Measurements from ENCODE around the gene CHCT1. TPM values are rescaled to one million over a fixed set of nuclear protein-coding genes. Genes with fewer than 3 reads are reported as not detected.
"Not testable (repeated sequence)": the region's sequence is repeated elsewhere in the genome, so short reads cannot be mapped to it uniquely, and the experiment has no call there.

Gene CHCT1
- not detected for total RNA-seq (ENCODE audit: insufficient read depth, low replicate concordance)

DNA sequence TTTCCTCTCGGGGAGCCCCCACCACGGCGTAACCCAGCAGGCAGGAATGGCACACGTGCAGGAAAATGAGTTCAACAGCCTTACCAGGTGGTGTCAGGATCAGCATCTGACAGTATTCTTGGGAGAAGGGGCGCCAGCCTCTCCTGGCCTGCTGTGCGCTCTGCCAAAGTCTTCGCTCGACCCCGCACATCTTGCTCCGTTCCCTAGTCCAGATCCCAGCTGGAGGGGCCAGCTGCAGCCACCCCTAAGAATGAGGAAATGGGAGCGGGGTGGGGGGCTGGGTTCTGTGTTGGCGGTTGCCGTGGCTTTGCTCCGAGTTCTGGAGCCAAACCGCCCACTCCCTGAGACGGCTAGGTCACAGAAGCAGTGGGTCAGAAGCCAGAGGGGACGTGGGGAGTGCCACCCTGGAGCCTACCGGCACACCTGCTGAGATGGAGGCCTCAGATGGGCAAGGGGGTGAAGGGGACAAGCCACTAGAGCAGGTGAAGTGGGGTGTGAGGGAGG lies at the start of gene CHCT1:
Gene CHCT1 (plus strand): TSS at position 328 of the 504 bp plus-strand sequence. CDS start 104 bp downstream, at position 432.
- DNase-seq (ENCODE audit: low spot score), result no peak

DNA sequence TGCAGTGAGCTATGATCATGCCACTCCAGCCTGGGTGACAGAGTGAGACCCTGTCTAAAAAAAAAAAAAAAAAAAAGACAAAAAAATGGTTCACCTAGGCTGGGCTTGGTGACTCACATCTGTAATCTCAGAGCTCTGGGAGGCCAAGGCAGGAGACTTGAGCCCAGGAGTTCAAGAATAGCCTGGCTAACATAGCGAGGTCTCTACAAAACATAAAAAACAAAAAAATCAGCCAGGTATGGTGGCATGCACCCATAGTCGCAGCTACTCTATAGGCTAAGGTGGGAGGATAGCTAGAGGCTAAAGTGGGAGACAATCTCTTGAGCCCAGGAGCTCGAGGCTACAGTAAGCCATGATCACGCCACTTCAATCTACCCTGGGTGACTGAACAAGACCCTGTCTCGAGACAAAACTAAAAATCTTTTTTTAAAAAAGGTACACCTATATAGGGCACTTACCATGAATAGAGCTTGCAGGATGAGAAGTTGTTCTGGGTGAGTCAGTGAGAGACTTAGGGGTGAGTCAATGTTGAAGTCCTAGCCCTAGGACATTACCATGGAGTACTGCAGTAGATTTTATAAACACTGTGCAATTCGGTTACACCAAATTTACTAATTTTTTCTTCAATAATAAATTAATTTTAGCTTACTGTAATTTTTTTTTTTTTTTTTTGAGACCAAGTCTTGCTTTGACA lies 49.4 kb upstream of the CHCT1 start:
- DNase-seq (ENCODE audit: low spot score), result no peak

DNA sequence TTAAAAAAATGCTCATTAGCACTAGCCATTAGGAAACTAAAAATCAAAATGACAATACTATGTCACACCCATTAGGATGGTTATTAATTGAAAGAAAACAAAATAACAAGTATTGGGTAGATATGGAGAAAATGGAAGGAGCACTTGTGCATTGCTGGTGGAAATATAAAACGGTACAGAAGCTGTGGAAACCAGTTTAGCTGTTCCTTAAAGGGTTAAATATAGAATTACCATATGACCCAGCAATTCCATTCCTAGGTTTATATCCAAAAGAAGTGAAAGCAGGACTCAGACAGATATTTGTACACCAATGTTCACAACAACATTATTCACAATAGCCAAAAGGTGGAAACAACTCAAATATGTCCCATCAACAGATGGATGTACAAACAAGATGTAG lies 44.1 kb upstream of the CHCT1 start:
- not testable (repeated sequence) for DNase-seq (ENCODE audit: low spot score)

DNA sequence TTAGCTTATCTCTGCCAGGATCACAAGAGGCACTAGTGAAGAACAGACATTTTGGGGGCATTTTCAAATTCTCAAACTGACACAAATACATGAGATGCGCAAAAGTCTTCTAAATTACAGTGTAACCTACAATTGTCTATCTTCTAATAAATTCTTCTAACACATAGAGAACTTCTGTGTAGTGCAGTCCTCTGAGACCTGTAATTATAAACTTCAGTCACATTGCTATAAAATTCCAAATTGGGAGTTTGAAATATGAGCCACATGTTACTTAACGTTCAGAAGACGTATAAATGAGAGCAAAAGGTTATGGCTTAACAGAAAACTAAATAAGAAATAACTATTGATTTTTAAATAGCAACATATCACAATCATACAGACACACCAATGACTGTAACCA lies 42.8 kb upstream of the CHCT1 start:
- DNase-seq (ENCODE audit: low spot score), result not testable (repeated sequence)

DNA sequence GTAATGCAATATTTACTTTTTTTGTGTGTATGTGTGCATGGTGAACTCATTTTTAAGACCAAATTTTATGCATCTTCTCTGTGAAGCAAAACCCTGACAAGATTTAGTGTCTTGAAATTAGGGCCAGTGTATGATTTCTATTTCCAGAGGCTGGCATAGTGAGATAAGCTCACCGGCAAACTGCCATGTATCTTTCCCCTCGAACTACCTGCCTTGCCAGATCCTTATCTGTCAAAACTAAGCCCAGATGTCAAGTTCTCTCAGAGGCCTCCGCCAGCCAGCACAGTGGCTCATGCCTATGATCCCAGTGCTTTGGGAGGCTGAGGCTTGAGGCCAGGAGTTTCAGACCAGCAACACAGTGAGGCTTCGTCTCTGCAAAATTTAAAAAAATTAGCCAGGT lies 40.3 kb upstream of the CHCT1 start:
- no peak for DNase-seq (ENCODE audit: low spot score)

DNA sequence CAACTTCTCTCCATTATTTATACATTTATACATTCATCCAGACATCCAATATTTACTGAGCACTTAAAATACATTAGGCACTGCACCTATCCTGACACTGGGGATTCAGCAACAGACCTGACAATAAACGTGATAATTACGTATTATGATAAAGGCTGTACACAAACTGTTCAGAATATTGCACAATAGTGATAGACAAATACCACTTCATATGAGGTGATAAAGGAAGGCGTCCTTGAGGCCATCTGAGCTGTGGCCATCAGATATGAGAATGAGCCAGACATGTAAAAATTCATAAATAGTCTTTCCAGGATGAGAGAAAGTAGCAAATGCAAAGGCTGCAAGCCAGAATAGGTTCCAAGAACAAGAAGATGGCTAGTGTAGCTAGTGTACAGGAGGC lies 38.9 kb upstream of the CHCT1 start:
- DNase-seq (ENCODE audit: low spot score), result no peak

DNA sequence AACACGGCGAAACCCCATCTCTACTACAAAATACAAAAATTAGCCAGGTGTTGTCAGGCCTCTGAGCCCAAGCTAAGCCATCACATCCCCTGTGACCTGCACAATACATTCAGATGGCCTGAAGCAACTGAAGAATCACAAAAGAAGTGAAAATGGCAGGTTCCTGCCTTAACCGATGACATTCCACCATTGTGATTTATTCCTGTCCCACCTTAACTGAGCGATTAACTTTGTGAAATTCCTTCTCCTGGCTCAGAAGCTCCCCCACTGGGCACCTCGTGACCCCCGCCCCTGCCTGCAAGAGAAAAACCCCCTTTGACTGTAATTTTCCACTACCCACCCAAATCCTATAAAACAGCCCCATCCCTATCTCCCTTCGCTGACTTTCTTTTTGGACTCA lies 37.4 kb upstream of the CHCT1 start:
- not testable (repeated sequence) for DNase-seq (ENCODE audit: low spot score)

DNA sequence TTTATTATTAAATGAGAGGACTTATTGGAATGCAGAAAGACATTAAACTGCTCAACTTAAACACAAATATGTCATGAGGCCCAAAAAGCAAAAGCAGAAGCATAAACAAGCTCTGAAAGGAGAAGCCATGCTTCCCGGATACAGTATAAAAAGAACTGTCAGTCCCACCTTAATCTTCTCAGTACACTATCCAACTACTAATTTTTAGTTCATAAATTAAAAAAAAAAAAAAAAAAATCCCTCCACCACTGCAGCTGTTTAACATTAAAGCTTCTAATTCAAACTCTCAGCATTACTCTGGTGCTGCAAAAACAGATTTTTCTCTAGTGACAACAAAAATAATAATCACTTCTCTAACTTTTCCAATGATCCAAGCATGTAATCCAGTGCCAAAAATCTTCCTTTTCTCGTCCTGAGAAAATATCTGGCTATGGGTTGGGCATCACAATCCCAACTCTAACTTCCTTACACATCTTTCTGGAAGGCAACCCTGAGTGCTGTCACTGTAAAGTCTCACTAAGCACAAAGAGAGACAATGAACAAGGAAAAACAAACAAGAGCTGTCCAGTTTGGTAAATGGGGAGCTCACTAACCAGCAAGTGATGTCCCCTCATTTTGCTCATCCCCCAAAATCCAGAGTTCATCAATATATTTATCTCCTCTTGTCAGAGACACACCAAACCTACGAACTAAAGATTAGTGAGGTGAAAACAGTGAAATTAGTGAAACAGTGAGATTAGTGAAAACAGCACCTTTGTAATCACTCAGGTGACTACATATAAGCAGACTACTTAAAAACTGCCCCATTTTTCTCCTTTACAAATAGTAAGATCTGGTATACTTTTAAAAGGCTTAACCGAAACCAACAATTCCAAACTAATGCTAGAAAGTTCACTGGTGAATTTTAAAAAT lies 35.9 kb upstream of the CHCT1 start:
- no peak for DNase-seq (ENCODE audit: low spot score)

DNA sequence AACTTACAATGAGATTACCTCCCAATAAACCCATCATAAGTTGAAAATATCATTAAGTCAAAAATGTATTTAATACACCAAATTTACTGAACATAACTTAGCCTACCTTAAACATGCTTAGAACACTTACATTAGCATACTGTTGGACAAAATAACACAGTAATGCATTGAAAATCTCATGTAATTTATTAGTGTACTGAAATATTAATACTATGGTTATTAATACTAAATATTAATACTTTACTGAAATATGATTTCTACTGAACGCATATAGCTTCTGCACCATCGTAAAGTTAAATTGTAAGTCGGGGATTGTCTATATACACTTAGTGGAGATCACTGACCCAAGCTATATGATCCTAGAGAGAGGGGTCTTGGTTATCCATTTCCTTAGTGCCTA lies 34.6 kb upstream of the CHCT1 start:
- no peak for DNase-seq (ENCODE audit: low spot score)

DNA sequence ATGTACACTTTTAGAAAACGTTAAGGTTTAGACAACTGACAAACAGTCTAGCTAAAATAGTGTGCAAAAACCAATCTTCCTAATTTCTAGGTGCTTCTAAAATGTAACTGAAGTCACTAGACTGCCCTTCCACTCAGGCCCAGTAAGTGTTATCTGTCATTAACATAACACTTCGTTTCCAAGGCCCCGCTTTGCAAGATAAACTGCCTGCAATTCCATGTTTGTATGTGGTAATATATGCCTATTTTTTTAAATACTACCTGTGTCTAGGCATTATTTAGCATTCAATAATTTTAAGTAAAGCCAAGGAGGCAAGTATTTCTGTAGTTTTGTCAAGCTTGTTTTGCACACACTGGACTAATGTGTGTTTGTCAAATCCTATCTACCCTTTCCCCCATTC lies 33.5 kb upstream of the CHCT1 start:
- no peak for DNase-seq (ENCODE audit: low spot score)

DNA sequence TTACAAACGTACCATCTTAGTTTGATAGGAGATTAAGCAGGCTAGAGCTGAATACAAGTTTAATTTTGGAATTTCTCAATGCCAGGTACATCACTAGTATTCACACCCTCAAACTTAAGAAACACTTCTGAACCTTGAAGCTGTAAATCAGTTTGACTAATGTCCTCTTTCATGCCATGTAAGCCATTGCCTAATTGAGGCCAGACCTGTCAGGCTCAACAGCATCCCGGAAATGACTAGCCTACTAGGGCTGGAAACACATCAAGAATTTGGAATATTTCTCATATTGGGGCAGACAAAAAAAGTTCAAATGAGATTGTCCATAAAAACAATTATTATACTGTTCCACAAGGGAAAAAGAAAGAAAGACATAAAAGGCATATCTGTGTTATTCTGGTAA lies 32.1 kb upstream of the CHCT1 start:
- no peak for DNase-seq (ENCODE audit: low spot score)

DNA sequence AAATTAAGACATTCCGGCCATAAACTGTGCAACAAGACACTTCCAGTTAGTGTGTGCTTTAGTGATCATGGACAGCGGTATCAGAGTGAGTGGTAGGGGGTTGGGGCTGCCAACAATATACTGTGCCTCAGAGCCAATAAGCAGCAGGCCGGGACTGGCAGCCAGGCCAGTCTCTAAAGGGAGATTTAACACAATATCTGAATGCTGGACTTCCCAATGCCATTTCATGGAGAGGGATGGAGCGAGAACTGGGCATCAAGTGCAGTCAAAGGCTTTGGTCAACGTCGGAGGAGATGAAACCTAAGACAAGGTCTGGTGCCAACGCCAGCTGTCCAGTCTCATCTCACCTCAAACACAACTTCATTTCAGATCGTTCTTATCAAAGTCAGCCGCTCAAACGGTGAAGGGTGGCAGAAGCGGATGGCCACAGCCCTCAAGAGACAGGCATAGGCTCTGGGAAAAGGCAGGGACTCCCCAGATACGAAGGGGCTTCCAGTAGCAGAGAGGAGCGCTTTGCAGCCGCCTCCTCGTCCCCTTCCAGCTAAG lies 31.3 kb upstream of the CHCT1 start:
- DNase-seq (ENCODE audit: low spot score), result peak; percentile 43

DNA sequence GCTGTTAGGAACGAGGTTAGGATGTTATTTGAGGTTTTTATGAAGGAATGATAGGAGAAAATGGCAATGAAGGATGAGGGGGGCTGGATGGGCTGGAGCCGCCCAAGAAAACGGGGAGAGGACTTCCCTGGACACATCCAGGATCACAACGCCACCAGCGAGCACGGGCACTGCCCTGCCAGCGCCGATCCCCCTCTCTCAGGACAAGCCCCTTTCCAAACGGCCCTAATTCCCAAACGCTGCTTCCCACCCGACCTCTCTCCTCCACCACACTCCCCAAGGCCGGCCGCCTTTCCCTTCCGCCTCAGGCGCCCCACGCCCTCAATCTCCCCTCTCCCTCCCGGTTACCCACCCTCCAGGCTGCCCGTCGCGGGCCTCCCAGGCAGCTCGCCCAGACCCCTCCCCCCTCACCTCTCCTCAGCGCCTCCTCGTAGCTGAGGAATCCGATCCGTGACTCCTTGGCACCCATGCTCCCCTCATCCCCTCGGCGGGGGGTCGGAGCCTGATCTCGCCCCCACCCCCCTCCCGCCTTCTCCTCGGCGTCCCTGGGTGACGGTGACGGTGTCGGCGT lies 30.7 kb upstream of the CHCT1 start:
- DNase-seq (ENCODE audit: low spot score), result no peak

DNA sequence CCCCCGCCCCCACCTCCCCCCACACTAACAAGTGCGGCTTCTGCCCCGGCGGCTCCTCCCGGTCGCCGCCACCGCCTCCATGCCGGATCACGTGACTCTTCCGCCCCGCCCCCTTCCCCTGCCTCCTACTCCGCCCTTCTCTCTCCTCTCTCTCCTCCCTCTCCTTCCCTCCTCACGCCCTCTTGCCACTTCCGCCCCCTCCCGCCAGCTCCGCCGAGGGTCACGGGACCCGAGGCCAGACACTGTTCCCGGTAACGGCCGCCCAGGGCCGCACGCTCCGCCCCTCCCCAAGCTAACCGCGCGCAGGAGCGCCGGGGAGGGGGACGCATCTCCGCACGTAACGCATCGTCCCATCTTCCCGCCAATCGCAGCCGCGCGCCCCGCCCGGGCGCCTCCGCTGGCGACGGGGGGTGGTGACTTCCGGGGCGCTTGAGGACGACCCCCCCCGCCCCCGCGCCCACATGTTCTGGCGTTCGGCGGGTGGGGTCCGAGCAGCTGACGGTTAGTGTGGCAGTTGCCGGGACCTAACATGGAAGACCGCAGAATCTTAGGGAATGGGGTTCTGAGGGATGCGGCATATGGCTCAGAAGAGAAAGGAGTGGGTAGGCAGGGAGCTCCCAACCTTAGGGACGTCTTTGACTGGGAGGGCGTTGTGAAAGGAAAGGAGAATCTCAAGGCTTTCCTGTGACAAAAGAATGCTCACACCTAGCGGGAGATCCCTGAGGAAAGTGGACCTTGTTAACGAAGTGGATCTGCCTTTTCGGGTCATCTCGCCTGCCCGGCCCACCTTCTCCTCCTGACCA lies 30.0 kb upstream of the CHCT1 start, which contains the start of gene USP32:
Gene USP32 (minus strand): TSS at position 92 of the 803 bp plus-strand sequence. CDS start 194 bp downstream, outside the sequence.
- peak; percentile 99 for DNase-seq (ENCODE audit: low spot score)

DNA sequence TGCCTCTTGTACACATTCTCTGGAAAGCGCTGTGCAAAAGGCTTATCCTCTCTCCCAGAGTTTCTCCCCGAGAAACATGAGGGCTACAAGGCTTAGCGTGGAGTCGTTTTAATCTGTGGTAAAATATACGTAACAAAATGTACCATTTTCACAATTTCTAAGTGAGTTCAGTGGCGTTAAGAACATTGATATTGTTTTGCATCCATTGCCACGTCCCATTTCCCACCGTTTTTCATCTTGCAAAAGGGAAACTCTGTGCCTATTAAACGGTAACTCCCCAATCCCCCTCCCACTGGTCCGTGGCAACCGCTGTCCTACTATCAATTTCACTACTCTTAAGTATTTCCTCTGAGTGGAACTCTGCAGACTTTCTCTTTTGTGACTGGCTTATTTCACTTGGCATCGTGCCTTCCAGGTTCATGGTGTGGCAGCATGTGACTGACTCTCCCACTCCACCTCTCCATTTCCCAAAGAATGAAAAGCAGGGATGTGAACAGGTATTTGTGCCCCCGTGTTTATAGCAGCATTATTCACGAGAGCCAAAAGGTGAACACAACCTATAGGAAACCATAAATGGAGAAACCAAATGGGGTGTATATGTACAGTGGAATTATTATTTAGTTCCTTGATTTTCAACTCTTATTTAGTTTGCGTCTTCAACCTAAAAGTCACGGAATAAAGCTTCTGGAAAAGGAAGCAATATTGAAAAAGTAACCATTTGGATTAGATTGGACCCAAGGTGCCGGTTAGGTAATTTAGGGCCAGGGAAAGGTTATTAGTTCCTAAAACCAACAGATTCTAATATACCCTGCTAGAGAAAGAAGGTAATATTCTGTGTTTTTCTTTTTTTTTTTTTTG lies 29.2 kb upstream of the CHCT1 start:
- peak; percentile 42 for DNase-seq (ENCODE audit: low spot score)

DNA sequence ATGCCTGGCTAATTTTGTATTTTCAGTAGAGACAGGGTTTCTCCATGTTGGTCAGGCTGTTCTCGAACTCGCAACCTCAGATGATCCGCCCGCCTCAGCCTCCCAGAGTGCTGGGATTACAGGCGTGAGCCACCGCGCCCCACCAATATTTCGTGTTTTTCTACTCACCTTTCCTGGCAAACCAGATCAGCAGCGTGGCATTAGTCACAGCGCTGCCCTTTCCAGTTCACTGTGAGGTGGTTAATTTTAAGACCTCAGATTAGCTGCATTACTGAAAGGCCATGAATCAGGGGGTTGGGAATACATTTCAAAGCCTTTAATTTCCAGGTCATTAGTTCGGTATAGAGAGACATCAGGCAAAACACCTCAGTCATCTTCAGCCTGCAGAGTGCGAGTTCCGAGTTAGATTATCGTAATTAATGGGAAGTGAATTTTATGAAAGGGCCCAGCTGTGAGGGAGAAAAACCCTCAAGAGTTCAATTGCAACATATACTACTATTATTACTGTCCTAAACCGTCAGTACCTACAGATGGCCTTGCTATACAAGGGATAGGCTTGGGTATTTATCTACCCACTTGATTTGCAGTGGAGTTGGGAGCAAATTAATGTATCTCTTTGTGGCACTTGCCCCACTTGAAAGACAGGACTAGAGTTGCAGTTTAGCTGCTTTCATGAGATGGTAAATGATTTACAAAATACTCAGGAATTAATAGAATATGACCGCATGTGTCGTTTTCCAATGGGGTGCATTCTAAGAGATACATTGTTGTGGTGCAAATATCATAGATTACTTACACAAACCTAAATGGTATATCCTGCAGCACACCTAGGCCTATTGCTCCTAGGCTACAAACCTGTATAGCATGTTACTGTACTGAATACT lies 28.2 kb upstream of the CHCT1 start:
- DNase-seq (ENCODE audit: low spot score), result no peak

DNA sequence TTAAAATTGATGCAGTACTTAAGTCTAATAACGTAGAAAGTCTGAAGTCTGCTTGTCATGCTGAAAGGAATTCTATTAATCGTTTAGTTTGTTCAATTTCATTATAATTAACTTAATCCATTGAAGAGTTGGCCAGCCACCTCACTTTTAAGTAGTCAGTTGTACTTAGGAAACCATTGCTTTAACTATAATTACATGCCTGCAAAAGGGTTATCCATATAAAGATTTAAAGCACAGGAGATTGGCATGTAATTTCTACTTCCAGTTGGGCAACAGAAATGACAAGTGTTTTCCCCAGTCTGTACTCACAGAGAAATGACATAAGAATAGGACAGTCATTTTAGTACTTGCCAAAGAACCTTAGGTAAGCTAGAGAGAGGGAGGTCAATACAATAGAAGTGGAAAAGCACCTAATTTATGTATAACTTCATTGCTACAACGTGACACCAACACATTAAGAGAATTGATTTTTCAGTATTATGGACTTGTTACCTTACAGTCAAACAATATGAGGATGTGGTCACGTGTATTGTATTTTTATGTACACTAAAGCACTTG lies 26.7 kb upstream of the CHCT1 start:
- DNase-seq (ENCODE audit: low spot score), result no peak

DNA sequence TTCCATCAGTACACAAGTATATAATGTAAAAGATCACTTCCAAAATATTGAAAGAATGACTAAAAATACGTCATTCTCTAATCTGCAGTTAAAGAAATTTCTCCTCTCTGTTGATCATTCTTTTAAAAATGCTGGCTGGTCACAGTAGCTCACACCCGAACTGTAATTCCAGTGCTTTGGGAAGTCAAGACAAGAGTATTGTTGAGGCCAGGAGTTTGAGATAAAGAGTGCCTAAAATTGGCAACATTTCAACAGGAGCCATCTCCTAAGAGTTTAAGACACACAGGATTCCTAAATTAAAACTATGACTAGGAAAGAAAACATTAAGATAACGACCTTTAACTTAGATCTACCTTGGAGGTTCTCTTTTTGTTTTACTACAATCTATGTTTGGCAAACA lies 25.9 kb upstream of the CHCT1 start:
- DNase-seq (ENCODE audit: low spot score), result no peak

Measured in umbilical cord (tissue), 2 donors.